Measurements from ENCODE around the gene PRMT2. TPM values are rescaled to one million over a fixed set of nuclear protein-coding genes. Genes with fewer than 3 reads are reported as not detected.

PRMT2 gene
- total and polyA plus RNA-seq, 2 donors, result 83.9 to 98.8 TPM

GRCh38 chr21:46610018-46610701, 25.3 kb upstream of the PRMT2 start:
- no peaks in the 10 kb centered on the region for H3K36me3 ChIP-seq (ENCODE audit: control insufficient read depth in 2 of 2, insufficient read depth in 2 of 2, low read length in 1 of 2)
- H3K4me3 ChIP-seq (ENCODE audit: low read length in 2 of 2), result no peak overlapping the region
- H3K27ac ChIP-seq (ENCODE audit: low read depth in 1 of 2, low read length in 1 of 2), result no peak overlapping the region
- DNase-seq (ENCODE audit: low read depth in 6 of 9, low spot score in 9 of 9), result no peak
- H3K27me3 ChIP-seq (ENCODE audit: control insufficient read depth in 2 of 2, insufficient read depth in 1 of 2, low read length in 1 of 2), result no peaks in the 10 kb centered on the region
- WGBS, result 94% methylated on average over 6 of the region's 6 CpGs
- H3K4me1 ChIP-seq (ENCODE audit: control insufficient read depth in 2 of 2, insufficient read depth in 2 of 2, low read length in 2 of 2), result peaks cover 13 to 18% of the 10 kb centered on the region in 2 donors
- peaks cover 2 to 15% of the 10 kb centered on the region in 2 donors for H3K9me3 ChIP-seq (ENCODE audit: control insufficient read depth in 2 of 2, insufficient read depth in 1 of 2, low read length in 1 of 2)

- Histone ChIP-seq H3K4me1 (ENCODE audit: control insufficient read depth in 2 of 2, insufficient read depth in 2 of 2, low read length in 2 of 2) (no peaks in the 10 kb centered on the region), H3K4me3 (ENCODE audit: low read length in 2 of 2) (no peak overlapping the region), H3K27me3 (ENCODE audit: control insufficient read depth in 2 of 2, insufficient read depth in 1 of 2, low read length in 1 of 2) (no peaks in the 10 kb centered on the region), H3K9me3 (ENCODE audit: control insufficient read depth in 2 of 2, insufficient read depth in 1 of 2, low read length in 1 of 2) (peaks cover 2 to 9% of the 10 kb centered on the region in 2 donors), H3K27ac (ENCODE audit: low read depth in 1 of 2, low read length in 1 of 2) (no peak overlapping the region), H3K36me3 (ENCODE audit: control insufficient read depth in 2 of 2, insufficient read depth in 2 of 2, low read length in 1 of 2) (no peaks in the 10 kb centered on the region)
- no peak for DNase-seq (ENCODE audit: low read depth in 6 of 9, low spot score in 9 of 9)
- 95% methylated on average over 6 of the region's 6 CpGs for WGBS
Measured at GRCh38 chr21:46613391-46613790, 22.1 kb upstream of the PRMT2 start.

GRCh38 chr21:46616050-46616449, 19.4 kb upstream of the PRMT2 start:
- Histone ChIP-seq H3K27me3 (ENCODE audit: control insufficient read depth in 2 of 2, insufficient read depth in 1 of 2, low read length in 1 of 2) (no peaks in the 10 kb centered on the region), H3K9me3 (ENCODE audit: control insufficient read depth in 2 of 2, insufficient read depth in 1 of 2, low read length in 1 of 2) (no peaks in the 10 kb centered on the region), H3K4me1 (ENCODE audit: control insufficient read depth in 2 of 2, insufficient read depth in 2 of 2, low read length in 2 of 2) (peaks cover under 1 to 9% of the 10 kb centered on the region in 2 donors), H3K4me3 (ENCODE audit: low read length in 2 of 2) (no peak overlapping the region), H3K36me3 (ENCODE audit: control insufficient read depth in 2 of 2, insufficient read depth in 2 of 2, low read length in 1 of 2) (no peaks in the 10 kb centered on the region), H3K27ac (ENCODE audit: low read depth in 1 of 2, low read length in 1 of 2) (no peak overlapping the region)
- WGBS, result 96% methylated on average over 2 of the region's 2 CpGs
- no peak for DNase-seq (ENCODE audit: low read depth in 6 of 9, low spot score in 9 of 9)

GRCh38 chr21:46616656-46617055, 18.8 kb upstream of the PRMT2 start:
- no peak overlapping the region for H3K27ac ChIP-seq (ENCODE audit: low read depth in 1 of 2, low read length in 1 of 2)
- H3K4me1 ChIP-seq (ENCODE audit: control insufficient read depth in 2 of 2, insufficient read depth in 2 of 2, low read length in 2 of 2), result peaks cover 5 to 15% of the 10 kb centered on the region in 2 donors
- WGBS, result 94% methylated on average over 1 of the region's 1 CpG
- H3K4me3 ChIP-seq (ENCODE audit: low read length in 2 of 2), result no peak overlapping the region
- no peaks in the 10 kb centered on the region for H3K36me3 ChIP-seq (ENCODE audit: control insufficient read depth in 2 of 2, insufficient read depth in 2 of 2, low read length in 1 of 2)
- no peaks in the 10 kb centered on the region for H3K27me3 ChIP-seq (ENCODE audit: control insufficient read depth in 2 of 2, insufficient read depth in 1 of 2, low read length in 1 of 2)
- DNase-seq (ENCODE audit: low read depth in 6 of 9, low spot score in 9 of 9), result no peak
- no peaks in the 10 kb centered on the region for H3K9me3 ChIP-seq (ENCODE audit: control insufficient read depth in 2 of 2, insufficient read depth in 1 of 2, low read length in 1 of 2)

- H3K27me3 ChIP-seq (ENCODE audit: control insufficient read depth in 2 of 2, insufficient read depth in 1 of 2, low read length in 1 of 2), result no peaks in the 10 kb centered on the region
- H3K27ac ChIP-seq (ENCODE audit: low read depth in 1 of 2, low read length in 1 of 2), result no peak overlapping the region
- H3K4me1 ChIP-seq (ENCODE audit: control insufficient read depth in 2 of 2, insufficient read depth in 2 of 2, low read length in 2 of 2), result peaks cover 11 to 22% of the 10 kb centered on the region in 2 donors
- 76% methylated on average over 6 of the region's 6 CpGs for WGBS
- H3K9me3 ChIP-seq (ENCODE audit: control insufficient read depth in 2 of 2, insufficient read depth in 1 of 2, low read length in 1 of 2), result no peaks in the 10 kb centered on the region
- no peak overlapping the region for H3K4me3 ChIP-seq (ENCODE audit: low read length in 2 of 2)
- DNase-seq (ENCODE audit: low read depth in 6 of 9, low spot score in 9 of 9), result no peak
- no peaks in the 10 kb centered on the region for H3K36me3 ChIP-seq (ENCODE audit: control insufficient read depth in 2 of 2, insufficient read depth in 2 of 2, low read length in 1 of 2)
Measured at GRCh38 chr21:46617267-46618051, 18.0 kb upstream of the PRMT2 start.

- Histone ChIP-seq H3K27me3 (ENCODE audit: control insufficient read depth in 2 of 2, insufficient read depth in 1 of 2, low read length in 1 of 2) (no peaks in the 10 kb centered on the region), H3K36me3 (ENCODE audit: control insufficient read depth in 2 of 2, insufficient read depth in 2 of 2, low read length in 1 of 2) (no peaks in the 10 kb centered on the region), H3K4me3 (ENCODE audit: low read length in 2 of 2) (no peak overlapping the region), H3K9me3 (ENCODE audit: control insufficient read depth in 2 of 2, insufficient read depth in 1 of 2, low read length in 1 of 2) (no peaks in the 10 kb centered on the region), H3K4me1 (ENCODE audit: control insufficient read depth in 2 of 2, insufficient read depth in 2 of 2, low read length in 2 of 2) (peaks cover 16 to 28% of the 10 kb centered on the region in 2 donors), H3K27ac (ENCODE audit: low read depth in 1 of 2, low read length in 1 of 2) (no peak overlapping the region)
- no peak for DNase-seq (ENCODE audit: low read depth in 6 of 9, low spot score in 9 of 9)
- WGBS, result 96% methylated on average over 5 of the region's 5 CpGs
Measured at GRCh38 chr21:46618738-46619379, 16.6 kb upstream of the PRMT2 start.

GRCh38 chr21:46619846-46620245, 15.6 kb upstream of the PRMT2 start:
- no peak for DNase-seq (ENCODE audit: low read depth in 6 of 9, low spot score in 9 of 9)
- no peak overlapping the region for H3K27ac ChIP-seq (ENCODE audit: low read depth in 1 of 2, low read length in 1 of 2)
- no peaks in the 10 kb centered on the region for H3K27me3 ChIP-seq (ENCODE audit: control insufficient read depth in 2 of 2, insufficient read depth in 1 of 2, low read length in 1 of 2)
- peaks cover 16 to 38% of the 10 kb centered on the region in 2 donors for H3K4me1 ChIP-seq (ENCODE audit: control insufficient read depth in 2 of 2, insufficient read depth in 2 of 2, low read length in 2 of 2)
- H3K9me3 ChIP-seq (ENCODE audit: control insufficient read depth in 2 of 2, insufficient read depth in 1 of 2, low read length in 1 of 2), result peaks cover 0 to 2% of the 10 kb centered on the region in 2 donors
- WGBS, result 90% methylated on average over 2 of the region's 2 CpGs
- no peak overlapping the region for H3K4me3 ChIP-seq (ENCODE audit: low read length in 2 of 2)
- no peaks in the 10 kb centered on the region for H3K36me3 ChIP-seq (ENCODE audit: control insufficient read depth in 2 of 2, insufficient read depth in 2 of 2, low read length in 1 of 2)

- WGBS, result 98% methylated on average over 7 of the region's 7 CpGs
- DNase-seq (ENCODE audit: low read depth in 6 of 9, low spot score in 9 of 9), result no peak
- no peak overlapping the region for H3K4me3 ChIP-seq (ENCODE audit: low read length in 2 of 2)
- no peaks in the 10 kb centered on the region for H3K27me3 ChIP-seq (ENCODE audit: control insufficient read depth in 2 of 2, insufficient read depth in 1 of 2, low read length in 1 of 2)
- no peaks in the 10 kb centered on the region for H3K36me3 ChIP-seq (ENCODE audit: control insufficient read depth in 2 of 2, insufficient read depth in 2 of 2, low read length in 1 of 2)
- H3K4me1 ChIP-seq (ENCODE audit: control insufficient read depth in 2 of 2, insufficient read depth in 2 of 2, low read length in 2 of 2), result peaks cover 16 to 43% of the 10 kb centered on the region in 2 donors
- peaks cover 4 to 12% of the 10 kb centered on the region in 2 donors for H3K9me3 ChIP-seq (ENCODE audit: control insufficient read depth in 2 of 2, insufficient read depth in 1 of 2, low read length in 1 of 2)
- no peak overlapping the region for H3K27ac ChIP-seq (ENCODE audit: low read depth in 1 of 2, low read length in 1 of 2)
Measured at GRCh38 chr21:46620846-46621245, 14.6 kb upstream of the PRMT2 start.

Measured in thymus (tissue), 11 donors.